GM21515 (cell line): Measurements from ENCODE around the gene CABP2.
"Not testable (repeated sequence)": the region's sequence is repeated elsewhere in the genome, so short reads cannot be mapped to it uniquely, and the experiment has no call there.

Source experiments
- ATAC-seq: cut with Tn5 transposase; IDR thresholded peaks from one replicate; pipeline ENCODE4 v1.9.1; 2021; ENCODE audit not compliant: unreplicated experiment

Gene CABP2

DNA sequence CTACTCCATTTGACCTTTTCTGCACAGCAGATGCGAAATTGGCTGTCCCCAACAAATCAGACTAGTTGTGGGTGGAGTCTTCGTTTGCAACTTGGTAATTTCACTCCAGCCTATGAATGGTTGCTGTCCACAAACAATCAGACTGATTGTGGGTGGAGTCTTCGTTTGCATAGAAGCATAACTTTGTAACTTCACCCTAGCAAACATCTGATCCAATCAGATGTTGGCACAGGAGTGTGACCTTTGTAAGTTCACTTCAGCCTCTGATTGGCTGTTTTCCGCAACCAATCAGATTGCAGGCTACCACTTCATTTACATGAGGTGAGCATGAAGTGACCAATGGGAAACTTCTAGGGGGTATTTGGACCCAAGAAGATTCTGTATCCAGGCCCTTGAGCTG is 16.3 kb upstream of the CABP2 start:
- ATAC-seq = no peak

DNA sequence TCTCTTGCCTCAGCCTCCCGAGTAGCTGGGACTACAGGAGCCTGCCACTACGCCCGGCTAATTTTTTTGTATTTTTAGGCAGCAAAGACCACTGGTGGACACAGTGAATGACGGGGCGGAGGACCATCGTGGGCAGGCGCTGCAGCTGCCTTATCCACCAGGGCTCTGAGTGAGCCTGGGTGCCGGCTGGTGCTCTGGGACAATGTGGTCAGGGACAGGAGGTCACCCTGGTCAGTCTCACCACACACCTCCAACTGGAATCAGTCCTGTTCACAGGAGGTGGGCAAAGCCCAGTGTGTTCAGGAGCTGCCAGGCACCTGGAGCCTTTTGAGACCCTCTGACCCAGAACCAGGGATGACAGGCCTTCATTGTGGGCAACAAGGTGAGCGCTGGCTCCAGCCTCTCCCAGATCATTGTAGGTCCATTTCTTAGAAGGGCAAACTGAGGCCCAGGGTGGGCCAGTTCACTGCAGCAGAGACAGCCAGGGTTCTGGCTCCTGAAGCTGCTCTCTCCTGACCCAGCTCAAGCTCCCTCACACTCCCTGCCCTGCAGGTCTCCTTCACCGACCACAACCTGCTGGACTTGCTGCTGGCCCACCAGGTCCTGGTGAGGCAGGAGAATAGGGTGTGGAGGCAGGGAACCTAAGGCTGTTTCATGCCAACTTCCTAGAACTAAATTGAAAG is 15.7 kb upstream of the CABP2 start:
- ATAC-seq = no peak

DNA sequence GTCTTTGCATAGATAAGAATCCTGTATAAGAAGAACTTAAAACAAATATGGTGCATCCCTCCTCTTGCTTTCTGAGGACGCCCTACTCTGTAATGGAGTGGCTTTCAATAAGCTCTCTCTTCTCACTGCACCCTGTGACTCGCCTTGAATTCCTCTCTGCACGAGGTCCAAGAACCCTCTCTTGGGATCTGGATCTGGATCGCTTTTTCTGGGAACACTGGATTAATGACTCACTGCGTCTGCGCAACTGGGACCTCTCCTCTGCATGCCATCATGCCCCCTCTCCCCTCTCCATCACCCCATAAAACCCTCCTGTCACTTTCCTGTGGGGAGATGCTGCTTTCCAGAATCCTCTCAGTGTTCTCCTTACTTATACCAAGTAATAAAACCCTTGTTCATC is 15.1 kb upstream of the CABP2 start:
- ATAC-seq = no peak

DNA sequence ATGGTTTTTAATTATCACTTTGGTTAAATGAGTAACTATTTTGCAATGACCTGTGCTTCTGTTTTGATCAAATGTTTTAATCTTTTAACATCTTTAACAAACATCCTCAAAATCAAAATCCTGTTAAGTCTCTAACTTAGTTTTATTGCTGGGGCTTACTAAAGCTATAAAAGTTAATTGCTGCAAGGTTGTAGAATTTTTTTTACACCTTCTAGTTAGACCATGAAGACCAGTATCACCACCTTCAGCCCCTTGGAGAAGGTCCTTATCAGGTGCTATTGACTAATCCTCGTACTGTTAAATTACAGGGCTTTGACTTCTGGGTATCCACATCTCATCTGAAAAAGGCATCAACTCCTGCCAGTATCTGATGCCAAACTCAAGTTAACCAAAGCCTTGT is 12.3 kb upstream of the CABP2 start:
- ATAC-seq = no peak

DNA sequence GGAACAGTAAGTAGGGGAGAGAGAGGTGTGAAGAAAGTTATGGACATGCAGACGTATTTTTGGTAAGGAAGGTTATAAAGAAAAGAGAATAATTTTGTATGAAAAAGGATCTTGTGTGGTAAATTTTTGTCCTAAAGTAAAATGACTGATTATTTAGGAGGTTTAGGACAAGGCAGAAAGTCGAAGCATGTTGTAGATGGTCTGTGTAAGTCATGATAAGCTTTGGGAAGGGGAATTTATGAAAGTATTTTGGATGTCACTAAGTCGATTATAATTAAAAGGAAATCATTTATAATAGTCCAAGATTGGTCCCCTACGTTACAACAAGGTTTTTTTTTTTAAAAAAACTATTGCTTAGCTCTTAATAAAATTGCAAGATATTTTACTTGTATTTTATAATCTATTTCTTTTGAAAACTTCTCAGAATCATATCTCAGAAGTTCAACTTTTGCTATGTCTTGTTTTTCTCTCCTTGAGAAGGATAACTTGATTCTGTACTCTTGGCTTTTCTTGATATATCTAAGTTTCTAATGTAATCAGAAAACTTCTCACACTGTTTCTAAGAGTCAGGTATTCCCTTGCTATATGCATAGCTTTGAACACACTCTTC is 10.9 kb upstream of the CABP2 start:
- ATAC-seq = no peak

DNA sequence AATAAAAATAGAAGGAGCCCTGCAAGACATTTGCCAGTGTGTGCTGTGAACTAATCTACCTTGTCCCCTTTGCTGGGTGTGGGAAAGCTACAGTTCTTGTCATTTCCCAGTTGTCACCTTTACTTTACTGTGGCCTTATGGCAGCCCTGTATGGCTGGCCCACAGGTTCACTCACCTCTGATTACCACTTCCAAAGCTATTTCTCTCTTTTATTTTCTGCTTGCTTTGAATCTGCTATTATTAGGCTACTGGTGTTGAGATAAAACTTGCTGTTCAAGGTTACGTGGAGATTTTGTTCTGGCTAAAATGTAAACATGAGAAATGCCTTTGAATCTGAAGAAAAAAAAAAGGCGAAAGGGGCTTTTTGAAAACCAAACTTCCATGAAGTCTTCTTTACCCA is 9.6 kb upstream of the CABP2 start:
- no peak for ATAC-seq

DNA sequence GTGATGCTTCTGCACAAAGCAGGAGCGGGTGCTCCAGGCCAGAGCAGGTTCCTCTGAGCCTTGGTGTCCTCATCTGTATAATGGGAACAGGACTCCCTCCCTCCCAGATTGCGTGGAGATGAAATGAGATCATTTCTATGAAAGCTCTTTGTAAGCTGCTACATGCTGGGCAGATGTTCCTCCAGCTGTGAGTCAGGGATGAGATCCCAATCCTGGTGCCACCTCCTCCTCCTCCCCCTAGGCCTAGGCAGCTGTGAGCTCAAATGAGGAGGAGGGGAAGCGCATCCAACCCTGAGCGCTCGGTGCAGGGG is 7.0 kb upstream of the CABP2 start:
- ATAC-seq = no peak

DNA sequence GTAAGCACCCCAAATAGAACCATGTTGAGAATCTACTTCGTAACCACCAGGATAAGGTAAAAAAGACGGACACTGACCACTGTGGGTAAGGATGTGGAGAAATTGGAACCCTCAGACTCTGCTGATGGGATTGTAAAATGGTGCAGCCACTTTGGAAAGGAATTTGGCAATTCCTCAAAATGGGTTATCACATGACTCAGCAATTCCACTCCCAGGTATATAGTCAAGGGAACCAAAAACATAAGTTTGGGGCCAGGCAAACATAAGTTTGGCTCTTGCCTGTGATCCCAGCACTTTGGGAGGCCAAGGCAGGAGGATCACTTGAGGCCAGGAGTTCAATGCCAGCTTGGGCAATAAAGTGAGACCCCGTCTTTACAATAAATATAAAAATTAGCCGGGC is 5.1 kb upstream of the CABP2 start:
- no peak for ATAC-seq

DNA sequence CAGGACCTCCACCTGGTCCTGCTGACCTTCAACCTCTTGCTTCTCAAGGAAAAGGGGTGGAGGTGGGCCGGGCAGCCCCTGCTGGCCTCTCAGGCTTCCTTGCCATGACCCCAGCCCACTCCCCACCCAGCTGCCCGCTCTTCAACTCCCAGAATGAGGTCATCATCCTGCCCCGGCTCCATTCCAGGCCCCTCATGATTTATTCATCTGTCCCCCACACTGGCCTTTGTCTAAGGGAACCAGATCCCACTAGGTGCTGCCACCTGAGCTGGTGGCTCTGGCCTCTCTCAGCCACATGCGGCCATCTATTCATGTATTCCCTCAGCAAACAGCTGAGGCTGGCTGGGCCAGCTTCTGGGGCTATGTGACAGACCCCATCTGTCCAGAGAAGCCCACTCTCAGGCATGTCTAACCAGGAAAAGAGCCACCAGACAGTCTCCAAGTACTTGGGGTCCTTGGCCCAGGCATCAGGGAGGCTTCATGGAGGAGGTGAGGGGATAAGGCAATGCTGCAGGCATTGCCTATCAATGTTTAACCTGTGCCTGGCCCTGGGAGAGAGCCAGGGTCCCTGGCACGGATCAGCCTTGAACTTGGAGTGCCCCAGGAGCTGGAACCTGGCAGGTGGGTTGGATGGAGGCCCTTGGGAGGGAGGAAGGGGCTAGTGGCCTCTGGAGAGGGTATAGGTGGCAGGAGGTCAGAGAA is 2.2 kb upstream of the CABP2 start:
- no peak for ATAC-seq

DNA sequence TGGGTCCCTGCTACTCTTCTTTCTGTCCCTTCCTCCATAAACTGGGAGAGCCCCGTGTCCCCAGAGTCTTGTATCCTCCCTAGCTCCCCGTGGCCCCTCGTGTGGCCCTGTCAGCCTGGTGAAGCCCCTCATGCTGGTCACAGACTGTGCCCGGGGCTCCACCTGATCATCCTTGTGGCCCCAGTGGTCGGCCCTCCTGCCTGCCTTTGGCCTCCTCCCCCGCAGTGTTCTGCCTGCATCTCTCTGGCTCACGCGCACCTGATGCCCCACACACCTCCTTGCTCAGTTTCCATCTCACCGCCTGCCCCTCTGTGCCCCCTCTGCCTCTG is 1.2 kb upstream of the CABP2 start:
- ATAC-seq = no peak

DNA sequence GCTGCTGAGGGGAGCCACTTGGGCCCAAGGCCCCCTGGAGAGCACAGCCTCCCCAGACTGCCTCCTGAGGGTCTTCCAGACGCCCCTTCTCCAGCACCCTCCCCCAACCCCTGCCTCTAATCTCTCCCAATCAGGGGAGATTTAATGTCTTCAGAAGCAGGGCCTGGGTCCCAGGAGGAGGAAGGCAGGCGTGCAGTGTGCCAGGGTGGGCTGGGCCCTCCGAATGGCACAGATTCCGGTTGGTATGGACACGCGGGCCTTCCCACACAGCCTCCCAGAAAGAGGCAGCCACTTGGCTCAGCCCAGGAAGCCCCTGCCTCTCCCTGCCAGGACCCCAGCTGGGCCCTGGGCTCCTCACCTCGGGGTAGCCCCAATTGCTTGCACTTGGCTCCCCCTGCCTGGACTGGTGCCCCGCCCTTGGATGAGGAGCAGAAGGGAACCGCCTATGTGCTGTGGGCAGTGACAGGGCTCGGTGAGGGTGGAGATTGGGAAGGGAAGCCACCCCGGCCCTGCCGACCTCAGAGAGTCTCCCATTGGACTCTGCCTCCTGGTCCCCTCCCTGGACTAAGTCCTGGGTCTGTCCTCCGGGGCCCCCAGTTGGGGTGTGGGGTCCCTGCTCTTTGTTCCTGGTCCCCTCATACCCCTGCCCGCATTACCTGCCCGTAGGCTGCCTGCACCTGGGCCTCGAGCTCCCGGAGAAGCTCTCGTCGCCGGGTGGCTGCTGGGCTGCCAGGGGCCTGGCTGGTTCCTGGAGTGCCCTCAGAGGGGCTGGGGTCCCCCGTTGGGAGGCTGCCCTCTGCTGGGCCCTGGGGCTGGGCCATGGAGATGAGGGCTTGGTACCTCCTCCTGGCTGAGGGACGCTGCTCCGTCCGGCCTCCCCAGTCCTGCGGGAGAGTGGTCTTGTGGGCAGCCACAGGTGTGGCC is 572 bp upstream of the CABP2 start:
- ATAC-seq = no peak

DNA sequence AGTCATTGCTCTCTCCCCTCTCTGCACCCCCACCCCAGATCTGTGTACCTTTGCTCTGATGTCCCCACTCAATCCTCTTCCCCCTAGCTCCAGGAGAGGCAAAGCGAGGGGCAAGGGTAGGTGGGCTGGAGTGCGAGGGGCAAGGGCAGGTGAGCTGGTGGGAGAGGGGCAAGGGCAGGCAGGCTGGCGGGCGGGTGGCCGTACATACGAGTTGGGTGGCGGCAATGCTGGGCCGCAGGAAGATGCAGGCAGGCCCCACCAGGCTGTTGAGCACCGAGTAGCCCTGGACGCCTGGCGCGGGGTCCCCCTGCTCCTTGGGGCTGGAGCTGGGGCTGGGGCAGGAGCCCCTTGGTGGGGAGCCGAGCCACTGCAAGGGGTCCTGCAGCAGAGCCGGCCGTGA is 908 bp downstream of the CABP2 start:
- ATAC-seq = no peak

DNA sequence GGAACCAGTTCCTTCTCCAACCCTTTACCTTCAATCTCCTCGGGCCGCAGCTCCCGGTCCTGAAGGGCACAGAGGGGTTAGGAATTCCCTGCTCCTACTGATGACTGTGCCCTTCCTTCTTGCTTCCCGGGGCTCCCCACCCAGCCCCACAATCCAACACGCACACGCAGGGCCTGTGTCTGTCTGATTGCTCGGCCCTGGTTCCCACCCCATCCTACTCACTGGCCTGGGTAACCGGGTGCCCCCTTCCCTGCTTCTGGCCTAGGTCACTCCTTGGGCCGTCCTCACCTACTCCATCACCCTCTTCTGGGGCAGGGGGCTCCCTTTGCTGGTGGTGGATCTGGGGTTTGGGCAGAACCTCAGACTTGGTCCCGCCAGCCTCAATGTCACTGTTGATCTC is 1.3 kb downstream of the CABP2 start:
- ATAC-seq = no peak

DNA sequence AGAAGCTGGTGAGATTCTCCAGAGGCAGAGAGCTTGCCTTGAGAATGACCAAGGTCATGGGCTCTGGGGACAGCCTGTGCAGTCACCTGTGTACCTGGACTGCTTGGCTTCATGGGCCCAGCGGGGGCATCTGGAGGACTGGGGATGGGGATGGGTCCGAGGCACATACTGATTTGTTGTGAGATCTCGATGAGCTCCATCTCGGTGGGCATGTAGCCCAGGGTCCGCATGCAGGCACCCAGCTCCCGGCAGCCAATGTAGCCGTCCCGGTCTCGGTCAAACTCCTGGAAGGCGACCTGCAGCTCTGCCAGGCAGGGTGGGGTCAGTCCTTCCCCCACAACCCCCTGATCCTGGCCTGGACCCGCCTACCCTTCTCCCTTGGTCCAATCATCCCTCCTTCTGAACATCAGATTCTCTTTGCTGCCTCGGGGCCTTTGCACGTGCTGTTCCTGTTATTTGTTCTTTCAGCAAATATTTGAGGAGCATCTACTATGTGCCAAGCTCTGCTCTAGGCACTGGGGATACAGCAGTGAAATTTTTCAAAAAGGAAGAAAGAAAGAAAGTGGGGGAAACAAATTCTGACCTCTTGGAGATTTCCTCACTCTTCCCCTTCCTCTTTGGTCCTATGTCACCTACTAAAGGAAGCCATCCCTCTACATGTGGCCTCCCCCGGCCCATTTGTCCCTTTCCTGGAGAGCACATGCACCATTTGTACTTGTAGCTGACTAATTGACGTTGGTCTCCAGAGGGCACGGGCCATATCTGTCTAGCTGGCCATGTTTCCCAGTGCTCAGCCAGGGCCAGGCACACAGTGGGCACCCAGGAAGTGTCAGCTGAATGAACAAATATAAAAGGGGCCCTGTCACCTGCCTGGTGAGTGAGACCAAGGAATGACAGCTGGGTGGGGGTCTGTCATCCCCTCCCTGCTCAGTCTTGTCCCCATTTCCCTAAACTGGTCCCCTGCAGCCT is 2.1 kb downstream of the CABP2 start:
- ATAC-seq = no peak

DNA sequence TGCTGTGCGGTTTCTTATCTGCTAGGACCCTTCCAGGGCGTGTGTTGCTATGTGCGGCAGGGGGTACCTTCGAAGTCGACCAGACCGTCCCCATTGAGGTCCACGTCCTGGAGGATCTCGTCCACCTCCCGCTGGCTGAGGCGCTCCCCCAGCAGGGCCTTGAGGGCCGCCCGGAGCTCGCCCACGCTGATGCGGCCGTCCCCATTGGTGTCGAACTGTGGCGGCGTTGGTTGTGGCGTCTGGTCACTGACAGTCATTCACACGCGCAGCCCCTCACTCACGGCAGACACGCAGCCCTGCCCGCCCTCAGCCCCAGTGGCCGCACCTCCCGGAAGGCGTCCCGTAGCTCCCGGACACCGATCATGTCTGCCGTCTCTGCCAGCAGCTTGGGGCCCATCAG is 3.5 kb downstream of the CABP2 start:
- no peak for ATAC-seq

DNA sequence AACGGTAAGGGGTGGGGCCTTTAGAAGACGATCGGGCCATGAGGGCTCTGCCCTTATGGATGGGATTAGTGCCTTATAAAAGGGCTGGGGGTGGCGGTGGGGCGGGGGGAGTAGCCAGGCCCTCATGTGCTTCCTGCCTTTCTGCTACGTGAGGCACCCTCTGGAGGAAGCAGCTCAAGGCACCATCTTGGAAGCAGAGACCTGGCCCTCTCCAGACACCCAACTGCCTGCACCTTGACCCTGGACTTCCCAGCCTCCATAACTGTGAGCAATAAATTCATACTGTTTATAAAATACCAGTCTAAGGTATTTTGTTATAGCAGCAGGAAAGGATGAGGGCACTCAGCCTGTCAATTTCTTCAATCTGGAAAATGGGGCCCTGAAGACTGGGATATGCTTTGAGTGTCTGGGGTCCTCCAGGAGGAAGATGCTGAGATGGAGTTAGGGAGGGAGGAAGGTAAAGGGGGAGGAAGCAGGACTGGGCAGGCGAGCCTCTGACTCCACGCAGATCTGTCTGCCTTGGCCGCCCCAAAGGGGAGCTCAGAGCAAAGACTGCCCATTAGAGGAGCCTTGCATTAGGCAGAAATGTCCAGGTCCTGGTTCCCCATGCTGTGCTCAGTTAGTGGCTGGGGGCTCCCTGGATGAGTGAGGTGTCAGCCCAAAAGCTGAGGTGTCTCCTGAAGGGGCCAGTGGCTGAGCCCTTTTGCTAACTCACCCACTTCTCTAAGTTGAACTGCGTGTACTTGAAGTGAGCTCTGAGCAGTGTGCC is 5.3 kb downstream of the CABP2 start:
- no peak for ATAC-seq

DNA sequence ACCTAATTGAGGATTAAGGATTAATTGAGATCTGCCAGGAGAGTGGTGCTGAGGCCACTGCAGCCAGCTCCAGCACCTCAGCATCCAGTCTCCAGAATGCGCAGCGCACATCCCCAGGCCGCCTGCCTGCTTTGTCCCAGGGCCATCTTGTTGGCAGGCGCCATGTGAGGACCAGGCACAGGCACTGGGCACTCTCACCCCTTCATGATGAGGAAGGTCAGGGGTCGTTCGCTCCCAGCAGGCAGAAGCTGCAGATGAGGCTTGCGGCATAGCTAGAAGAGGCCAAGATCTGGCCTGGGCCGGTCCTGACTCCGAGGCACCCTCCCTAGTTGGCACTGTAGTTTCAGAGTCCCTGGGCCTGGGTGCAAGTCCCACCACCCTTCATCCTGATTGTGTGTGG is 6.4 kb downstream of the CABP2 start:
- ATAC-seq = no peak

DNA sequence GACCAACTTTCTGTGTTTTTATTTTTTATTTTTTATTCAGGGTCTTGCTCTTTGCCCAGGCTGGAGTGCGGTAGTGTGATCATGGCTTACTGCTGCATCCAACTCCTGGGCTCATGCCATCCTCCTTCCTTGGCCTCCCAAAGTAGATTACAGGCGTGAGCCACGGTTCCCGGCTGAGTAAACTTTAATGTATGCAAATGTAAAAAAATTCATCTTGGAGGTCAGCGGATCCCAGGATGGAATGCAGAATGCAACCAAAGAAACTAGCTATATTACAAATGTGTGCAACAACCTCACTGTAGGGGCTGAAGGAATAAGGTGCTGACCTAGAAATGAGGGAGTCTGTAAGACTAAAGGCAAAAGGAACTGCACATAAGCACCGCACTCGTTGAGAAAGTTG is 9.1 kb downstream of the CABP2 start:
- no peak for ATAC-seq

DNA sequence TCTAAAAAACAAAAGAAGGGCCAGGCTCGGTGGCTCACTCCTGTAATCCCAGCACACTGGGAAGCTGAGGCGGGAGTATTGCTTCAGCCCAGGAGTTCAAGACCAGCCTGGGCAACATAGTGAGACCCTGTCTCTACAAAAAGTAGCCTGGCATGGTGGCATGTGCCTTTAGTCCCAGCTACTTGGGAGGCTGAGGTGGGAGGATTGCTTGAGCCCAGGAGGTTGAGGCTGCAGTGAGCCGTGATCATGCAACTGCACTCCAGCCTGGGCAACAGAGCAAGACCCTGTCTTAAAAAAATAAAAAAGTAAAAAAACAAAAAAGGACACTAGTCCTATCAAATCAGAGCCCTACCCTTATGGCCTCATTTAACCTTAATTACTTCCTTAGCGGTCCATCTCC is 11.7 kb downstream of the CABP2 start:
- not testable (repeated sequence) for ATAC-seq

DNA sequence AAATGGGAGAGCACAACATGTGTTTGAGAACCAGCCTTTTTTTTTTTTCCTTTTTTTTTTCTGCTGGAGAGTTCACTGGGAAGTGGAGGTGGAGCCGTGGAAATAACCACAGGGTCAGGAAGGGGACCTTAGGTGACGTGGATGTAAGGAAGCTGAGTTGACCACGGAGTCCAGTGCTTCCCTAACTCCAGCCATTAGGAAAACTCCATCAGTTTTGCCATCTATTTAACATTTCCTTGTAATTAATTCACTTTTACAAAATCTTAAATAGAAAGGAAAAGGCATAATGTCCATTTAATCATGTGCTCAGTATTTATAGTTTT is 13.3 kb downstream of the CABP2 start:
- ATAC-seq = no peak
